ENCODE results near the gene TRAPPC11.
"Not testable (repeated sequence)": the region's sequence is repeated elsewhere in the genome, so short reads cannot be mapped to it uniquely, and the experiment has no call there.

DNA sequence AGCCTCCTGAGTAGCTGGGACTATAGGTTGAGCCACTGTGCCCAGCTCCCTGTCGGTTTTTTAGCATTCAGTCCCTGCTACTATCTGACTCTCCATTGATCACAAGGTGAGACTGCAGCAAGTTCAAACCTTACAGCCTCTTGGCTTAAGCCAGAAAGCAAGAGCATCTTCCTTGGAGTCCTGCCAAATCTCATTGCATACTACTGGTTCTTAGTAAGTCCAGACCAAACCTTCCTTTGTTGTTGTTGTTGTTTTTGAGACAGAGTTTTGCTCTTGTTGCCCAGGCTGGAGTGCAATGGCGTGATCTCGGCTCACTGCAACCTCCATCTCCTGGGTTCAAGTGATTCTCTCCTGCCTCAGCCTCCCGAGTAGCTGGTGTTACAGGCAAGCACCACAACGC, 31.8 kb upstream of the TRAPPC11 start:
- TF ChIP-seq, protein P1, sequence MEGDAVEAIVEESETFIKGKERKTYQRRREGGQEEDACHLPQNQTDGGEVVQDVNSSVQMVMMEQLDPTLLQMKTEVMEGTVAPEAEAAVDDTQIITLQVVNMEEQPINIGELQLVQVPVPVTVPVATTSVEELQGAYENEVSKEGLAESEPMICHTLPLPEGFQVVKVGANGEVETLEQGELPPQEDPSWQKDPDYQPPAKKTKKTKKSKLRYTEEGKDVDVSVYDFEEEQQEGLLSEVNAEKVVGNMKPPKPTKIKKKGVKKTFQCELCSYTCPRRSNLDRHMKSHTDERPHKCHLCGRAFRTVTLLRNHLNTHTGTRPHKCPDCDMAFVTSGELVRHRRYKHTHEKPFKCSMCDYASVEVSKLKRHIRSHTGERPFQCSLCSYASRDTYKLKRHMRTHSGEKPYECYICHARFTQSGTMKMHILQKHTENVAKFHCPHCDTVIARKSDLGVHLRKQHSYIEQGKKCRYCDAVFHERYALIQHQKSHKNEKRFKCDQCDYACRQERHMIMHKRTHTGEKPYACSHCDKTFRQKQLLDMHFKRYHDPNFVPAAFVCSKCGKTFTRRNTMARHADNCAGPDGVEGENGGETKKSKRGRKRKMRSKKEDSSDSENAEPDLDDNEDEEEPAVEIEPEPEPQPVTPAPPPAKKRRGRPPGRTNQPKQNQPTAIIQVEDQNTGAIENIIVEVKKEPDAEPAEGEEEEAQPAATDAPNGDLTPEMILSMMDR (conservative IDR thresholded peaks at IDR 0.05; ENCODE audit: low read depth, low read length), result not testable (repeated sequence)
- TF ChIP-seq RAD21 (IDR thresholded peaks at IDR 0.05; ENCODE audit: low read length); CEBPB (IDR thresholded peaks at IDR 0.05; ENCODE audit: low read depth, low read length); POLR2A (IDR thresholded peaks at IDR 0.05; ENCODE audit: low read depth, low read length); SMC3 (IDR thresholded peaks at IDR 0.05; ENCODE audit: low read depth, low read length); RFX5 (IDR thresholded peaks at IDR 0.05; ENCODE audit: low read depth, low read length): not testable (repeated sequence)
